CD4-positive, alpha-beta T cell treated with Interleukin-6 at 100 ng/mL for 8 hours (primary cell): ENCODE results near the gene PLCB1.
"Not testable (repeated sequence)": the region's sequence is repeated elsewhere in the genome, so short reads cannot be mapped to it uniquely, and the experiment has no call there.

Experiments
- DNase-seq: peaks from one replicate; pipeline ENCODE4 v3.0.0-alpha.2; 2020; ENCODE audit warnings: mixed read lengths, low spot score

PLCB1 gene

GRCh38 chr20:8834851-8835250 lies 702.8 kb downstream of the PLCB1 start:
- no peak for DNase-seq

- DNase-seq = no peak
These were observed 705.3 kb downstream of the PLCB1 start for GRCh38 chr20:8837396-8837795.

GRCh38 chr20:8842525-8842924 lies 710.5 kb downstream of the PLCB1 start:
- no peak for DNase-seq

GRCh38 chr20:8844179-8844578 lies 712.1 kb downstream of the PLCB1 start:
- DNase-seq = no peak

- DNase-seq = no peak
These were observed 717.9 kb downstream of the PLCB1 start for GRCh38 chr20:8849990-8850389.

- no peak for DNase-seq
These were observed 719.4 kb downstream of the PLCB1 start for GRCh38 chr20:8851446-8851845.

GRCh38 chr20:8851919-8852318 lies 719.9 kb downstream of the PLCB1 start:
- not testable (repeated sequence) for DNase-seq

- DNase-seq = not testable (repeated sequence)
These were observed 721.1 kb downstream of the PLCB1 start for GRCh38 chr20:8853211-8853610.

GRCh38 chr20:8853805-8854338 lies 721.8 kb downstream of the PLCB1 start:
- peak; percentile 3 for DNase-seq

GRCh38 chr20:8854571-8854970 lies 722.5 kb downstream of the PLCB1 start:
- DNase-seq = no peak

- no peak for DNase-seq
These were observed 723.2 kb downstream of the PLCB1 start for GRCh38 chr20:8855315-8855714.

GRCh38 chr20:8856668-8857067 lies 724.6 kb downstream of the PLCB1 start:
- no peak for DNase-seq

GRCh38 chr20:8858181-8858787 lies 726.2 kb downstream of the PLCB1 start:
- no peak for DNase-seq

- DNase-seq = no peak
These were observed 728.0 kb downstream of the PLCB1 start for GRCh38 chr20:8860011-8860495.

GRCh38 chr20:8862092-8862491 lies 730.0 kb downstream of the PLCB1 start:
- no peak for DNase-seq

- DNase-seq = no peak
These were observed 733.6 kb downstream of the PLCB1 start for GRCh38 chr20:8865636-8866035.

GRCh38 chr20:8867038-8867740 lies 735.1 kb downstream of the PLCB1 start:
- DNase-seq = no peak

GRCh38 chr20:8870652-8871051 lies 738.6 kb downstream of the PLCB1 start:
- DNase-seq = no peak

- no peak for DNase-seq
These were observed 742.4 kb downstream of the PLCB1 start for GRCh38 chr20:8874437-8874836.

- DNase-seq = no peak
These were observed 743.5 kb downstream of the PLCB1 start for GRCh38 chr20:8875586-8875985.

GRCh38 chr20:8876366-8876765 lies 744.3 kb downstream of the PLCB1 start:
- DNase-seq = no peak

GRCh38 chr20:8877294-8877693 lies 745.2 kb downstream of the PLCB1 start:
- DNase-seq = no peak

- DNase-seq = no peak
These were observed 747.6 kb downstream of the PLCB1 start for GRCh38 chr20:8879669-8880068.
